K562 (cell line): Measurements from ENCODE around the gene COL25A1. TPM values are rescaled to one million over a fixed set of nuclear protein-coding genes. Genes with fewer than 3 reads are reported as not detected.

ENCODE experiments used
- ATAC-seq: fragments of 200-7000 bp; cut with Tn5 transposase; 3 replicates; pipeline ENCODE4 v1.9.1; 2020; ENCODE audit warnings: moderate library complexity
- BruUV-seq: library from RNA; stranded (reverse); fragments of 400-500 nt; replicated peaks from 2 replicates; lab custom pipeline; 2021; lab: Mats Ljungman, UMichigan
- CTCF ChIA-PET: fragments of 300-600 bp; formaldehyde crosslinking; extraction: SDS; loops from one replicate; lab custom pipeline; 2021; ENCODE audit warnings: low intra/inter-chr PET ratio; lab: Yijun Ruan, JAX
- POLR2A ChIA-PET: fragments of 300-600, 350-650 bp; sonication (Branson Sonifier 250); formaldehyde crosslinking; extraction: SDS; loops from one replicate; lab custom pipeline; 2021; ENCODE audit warnings: antibody characterized with exemption, inconsistent platforms; lab: Yijun Ruan, JAX
- DNase-seq, 4 experiments: peaks; one replicate each; pipeline versions ENCODE4 v3.0.0 to v3.0.0-alpha.2; 2011 to 2018; ENCODE audit warnings: low spot score in 3 of 4, mixed read lengths in 3 of 4; ENCODE audit errors: extremely low read depth in 1 of 4
- FAIRE-seq: peaks from 2 replicates; lab custom pipeline; 2011; peaks lifted over from hg19 to GRCh38; lab: Jason Lieb, UNC
- H2AFZ ChIP-seq: 2 replicates; pipeline ENCODE4 v1.6.0; 2011; ENCODE audit warnings: low read depth, low read length, control low read depth, inconsistent platforms
- H3K27ac ChIP-seq: fragments of 200-600 bp; 3 replicates; pipeline ENCODE4 v1.8.0; 2011; ENCODE audit warnings: low read depth, mild to moderate bottlenecking, control low read depth, inconsistent platforms, low read length, moderate library complexity, mixed read lengths; ENCODE audit errors: extremely low read depth
- H3K27me3 ChIP-seq, 2 experiments: fragments of 300-600 bp in 1 of 2; 2 replicates in 1 of 2; 3 replicates in 1 of 2; pipeline versions ENCODE4 v1.6.0 to v1.8.0; 2011; ENCODE audit warnings: inconsistent platforms in 2 of 2, low read length in 2 of 2, mild to moderate bottlenecking in 1 of 2, mixed read lengths in 1 of 2, moderate library complexity in 1 of 2; ENCODE audit not compliant: control insufficient read depth in 2 of 2, insufficient read depth in 2 of 2
- H3K36me3 ChIP-seq: fragments of 300-600 bp; 3 replicates; pipeline ENCODE4 v1.8.0; 2011; ENCODE audit warnings: mild to moderate bottlenecking, low read length, inconsistent platforms; ENCODE audit not compliant: control insufficient read depth, insufficient read depth
- H3K4me1 ChIP-seq, 2 experiments: fragments of 200-600 bp in 1 of 2; replicated peaks in 1 of 2; 2 replicates in 1 of 2; 3 replicates in 1 of 2; pipeline versions ENCODE4 v1.5.1 to v1.8.0; 2011; ENCODE audit warnings: inconsistent platforms in 2 of 2, low read length in 2 of 2, mild to moderate bottlenecking in 1 of 2, mixed read lengths in 1 of 2, moderate library complexity in 1 of 2; ENCODE audit not compliant: control insufficient read depth in 2 of 2, insufficient read depth in 2 of 2
- H3K4me2 ChIP-seq: 2 replicates; pipeline ENCODE4 v1.6.1; 2011; ENCODE audit warnings: low read length, control low read depth, inconsistent platforms, mixed read lengths; ENCODE audit not compliant: insufficient read depth
- H3K4me3 ChIP-seq: fragments of 200-600 bp; sonication (generic), shearing (Covaris generic); 2 replicates; pipeline ENCODE4 v1.5.1; 2016; ENCODE audit warnings: control low read depth, inconsistent platforms
- H3K79me2 ChIP-seq: fragments of 200-600 bp; 3 replicates; pipeline ENCODE4 v1.8.0; 2011; ENCODE audit warnings: low read length, inconsistent platforms; ENCODE audit not compliant: control insufficient read depth, insufficient read depth
- H3K9ac ChIP-seq, 2 experiments: 2 replicates each; pipeline versions ENCODE4 v1.6.0 to v1.6.1; 2011; ENCODE audit warnings: low read depth in 2 of 2, low read length in 2 of 2, control low read depth in 1 of 2, inconsistent platforms in 1 of 2, mild to moderate bottlenecking in 1 of 2, mixed read lengths in 1 of 2; ENCODE audit not compliant: insufficient read depth in 1 of 2
- H3K9me1 ChIP-seq: one replicate; pipeline ENCODE4 v1.6.0; 2011; ENCODE audit warnings: inconsistent platforms, mild to moderate bottlenecking, low read length, moderate library complexity; ENCODE audit not compliant: control insufficient read depth, insufficient read depth
- H3K9me3 ChIP-seq: replicated peaks from 2 replicates; pipeline ENCODE4 v1.5.1; 2011; ENCODE audit warnings: low read depth, low read length, inconsistent platforms; ENCODE audit not compliant: control insufficient read depth, insufficient read depth
- H4K20me1 ChIP-seq: replicated peaks from 2 replicates; pipeline ENCODE4 v1.6.1; 2011; ENCODE audit warnings: low read length, inconsistent platforms, mixed read lengths; ENCODE audit not compliant: control insufficient read depth, insufficient read depth
- ADNP ChIP-seq: fragments of 200-800 bp; sonication (Bioruptor generic); IDR thresholded peaks from 2 replicates; pipeline ENCODE4 v1.6.1; 2016; ENCODE audit warnings: missing genetic modification characterization, missing compliant biosample characterization
- DDX20 ChIP-seq: fragments of 450-650 bp; IDR thresholded peaks from 2 replicates; pipeline ENCODE4 v1.6.1; 2016; ENCODE audit warnings: missing genetic modification characterization, low read depth, mild to moderate bottlenecking, missing compliant biosample characterization, moderate library complexity
- KDM1A ChIP-seq, 2 experiments: fragments of 450-650 bp; IDR thresholded peaks; 2 replicates each; pipeline ENCODE4 v1.6.1; 2016; ENCODE audit warnings: mild to moderate bottlenecking in 2 of 2
- KLF16 ChIP-seq: IDR thresholded peaks from 2 replicates; pipeline ENCODE4 v1.6.1; 2016; ENCODE audit warnings: antibody characterized with exemption
- MYC ChIP-seq, 2 experiments: fragments of 250-450 bp in 1 of 2; sonication (Bioruptor Pico) in 1 of 2; IDR thresholded peaks; 2 replicates each; pipeline versions ENCODE4 v1.5.1 to v1.6.1; 2012 to 2021; ENCODE audit warnings: low read depth in 2 of 2, borderline replicate concordance in 1 of 2, improper control_type of control experiment in 1 of 2, low read length in 1 of 2, mild to moderate bottlenecking in 1 of 2, moderate library complexity in 1 of 2
- NBN ChIP-seq: fragments of 450-650 bp; IDR thresholded peaks from 2 replicates; pipeline ENCODE4 v1.6.1; 2016; ENCODE audit warnings: low read depth, mild to moderate bottlenecking
- NR2F6 ChIP-seq: fragments of 450-650 bp; formaldehyde crosslinking; IDR thresholded peaks from 2 replicates; pipeline ENCODE4 v1.4.0; 2020; ENCODE audit warnings: mild to moderate bottlenecking
- POU5F1 ChIP-seq: fragments of 150-350 bp; IDR thresholded peaks from 2 replicates; pipeline ENCODE4 v1.6.1; 2014; ENCODE audit warnings: borderline replicate concordance, low read length, low read depth, mild to moderate bottlenecking; ENCODE audit not compliant: partially characterized antibody
- RFX5 ChIP-seq: IDR thresholded peaks from 2 replicates; pipeline ENCODE4 v1.6.1; 2011; ENCODE audit warnings: low read depth, mild to moderate bottlenecking, improper control_type of control experiment, low read length
- SPI1 ChIP-seq: IDR thresholded peaks from 2 replicates; pipeline ENCODE4 v1.6.1; 2011; ENCODE audit warnings: low read depth, low read length, control low read depth, borderline replicate concordance
- TCFL5 ChIP-seq: fragments of 250-450 bp; sonication (Bioruptor Pico); conservative IDR thresholded peaks from 2 replicates; pipeline ENCODE4 v1.6.1; 2021; ENCODE audit warnings: mild to moderate bottlenecking, moderate library complexity, matching md5 sums
- ZNF165 ChIP-seq: fragments of 250-450 bp; sonication (Bioruptor Pico); IDR thresholded peaks from 2 replicates; pipeline ENCODE4 v1.4.0; 2020; ENCODE audit warnings: borderline replicate concordance
- ZNF197 ChIP-seq: fragments of 200-800 bp; sonication (Bioruptor generic); IDR thresholded peaks from 2 replicates; pipeline ENCODE4 v1.6.1; 2016; ENCODE audit warnings: low read depth, missing genetic modification characterization, missing compliant biosample characterization
- ZNF324 ChIP-seq: fragments of 250-450 bp; sonication (Bioruptor Pico); IDR thresholded peaks from 2 replicates; pipeline ENCODE4 v1.4.0; 2020; ENCODE audit warnings: mild to moderate bottlenecking
- ZNF551 ChIP-seq: fragments of 250-450 bp; sonication (Bioruptor Pico); IDR thresholded peaks from 2 replicates; pipeline ENCODE4 v1.5.0; 2021; ENCODE audit warnings: mild to moderate bottlenecking, moderate library complexity
- ZNF57 ChIP-seq: fragments of 450-650 bp; formaldehyde crosslinking; IDR thresholded peaks from 2 replicates; pipeline ENCODE4 v1.4.0; 2020; ENCODE audit warnings: mild to moderate bottlenecking, moderate library complexity
- ZNF764 ChIP-seq: fragments of 250-450 bp; sonication (Bioruptor Pico); IDR thresholded peaks from 2 replicates; pipeline ENCODE4 v1.4.0; 2020; ENCODE audit warnings: low read depth, mild to moderate bottlenecking, moderate library complexity
- ZNF778 ChIP-seq: fragments of 450-650 bp; formaldehyde crosslinking; IDR thresholded peaks from 2 replicates; pipeline ENCODE4 v1.4.0; 2020; ENCODE audit warnings: mild to moderate bottlenecking, moderate library complexity
- WGBS: fragments of 100-300 bp; shearing (Covaris generic); methylation state at CpG from one replicate; pipeline ENCODE4 v1.1.6; 2016; ENCODE audit warnings: low coverage, mixed read lengths; ENCODE audit not compliant: insufficient coverage; ENCODE audit errors: missing lambda C conversion rate; 5-methylcytosine and 5-hydroxymethylcytosine counted together
- in situ Hi-C: fragments of 300-500 bp; cut with MboI; formaldehyde crosslinking; loops from 4 replicates; pipeline ENCODE4 v1.15.0; 2018; ENCODE audit warnings: inconsistent platforms, mixed read lengths
- intact Hi-C: fragments of 100-400 bp; cut with micrococcal nuclease; formaldehyde crosslinking; loops from 2 replicates; pipeline ENCODE4 v1.14.2; 2022
- polyA plus RNA-seq, 8 experiments: library from polyadenylated mRNA; depleted of rRNA in 4 of 8; stranded (reverse) in 5 of 8; unstranded in 3 of 8; fragments of >200 nt; fragmentation: Nextera tagmentation in 2 of 8; fragmentation: Illumina TruSeq in 1 of 8; extraction: Ambion mirVana in 2 of 8; extraction: Trizol in 1 of 8; gene quantifications; 2 replicates each; pipeline versions ENCODE4 v1.2.1 to v1.2.3, GENCODE V29; 2011 to 2014; ENCODE audit warnings: inconsistent platforms in 1 of 8, missing spikeins in 1 of 8
- total RNA-seq, 7 experiments: library from RNA; depleted of rRNA in 6 of 7; stranded (reverse); fragments of >200 nt in 6 of 7; fragmentation: Illumina TruSeq in 2 of 7; extraction: Trizol in 2 of 7; gene quantifications; 2 replicates each; pipeline versions ENCODE4 v1.2.1 to v1.2.3, GENCODE V29; 2011 to 2021; ENCODE audit warnings: low replicate concordance in 1 of 7
- TF ChIP-seq, protein P1 (sequence below): fragments of 450-650 bp; formaldehyde crosslinking; conservative IDR thresholded peaks from 2 replicates; pipeline ENCODE4 v1.4.0; 2022; ENCODE audit warnings: mild to moderate bottlenecking, missing genetic modification characterization

COL25A1 gene
- total and polyA plus RNA-seq, 9 of the 15 experiments (the other 6 are each of a cell fraction or from before 2014, with no cell fraction given), result 0.03 to 0.62 (median 0.27) TPM

DNA sequence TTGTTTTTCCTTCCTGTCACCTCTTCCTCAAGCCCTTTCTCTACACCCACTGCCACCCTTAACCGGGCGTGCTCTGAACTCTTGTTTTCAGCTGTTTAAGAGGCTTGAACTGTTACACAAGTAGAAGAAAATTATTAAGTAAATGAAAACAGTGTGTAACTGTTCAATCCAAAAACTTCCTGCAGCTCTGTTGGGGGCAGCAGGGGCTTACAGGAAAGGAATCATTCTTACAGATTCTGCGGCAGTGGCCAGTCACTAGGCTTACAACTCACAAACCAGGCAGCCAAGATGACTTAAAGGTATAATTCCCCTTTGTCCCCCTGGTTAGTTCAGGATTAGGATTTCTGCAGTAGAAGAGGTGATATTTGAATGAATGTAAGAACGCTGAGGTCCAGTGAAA is 469.4 kb downstream of the COL25A1 start:
- no peaks in the 10 kb centered on the region; a peak in 1 of 5 replicates for H3K4me1 ChIP-seq
- intact Hi-C loops, result loop anchor here (10.0 kb wide), 2 partner anchors 192 to 302 kb away; no protein-coding TSS in a partner anchor
- FAIRE-seq, result no peak

More for the DNA sequence above, 469.4 kb downstream of the COL25A1 start:
- Histone ChIP-seq H3K9ac (no peak overlapping the region), H3K36me3 (no peaks in the 10 kb centered on the region), H2AFZ (no peak overlapping the region), H3K4me2 (no peak overlapping the region), H3K27ac (no peak overlapping the region), H3K4me3 (no peak overlapping the region), H3K9me3 (no peaks in the 10 kb centered on the region), H3K27me3 (peaks cover 3 to 4% of the 10 kb centered on the region in 2 experiments; a peak in 3 of 5 replicates), H3K79me2 (no peaks in the 10 kb centered on the region), H3K9me1 (no peaks in the 10 kb centered on the region), H4K20me1 (no peaks in the 10 kb centered on the region)
- POLR2A ChIA-PET, result no interaction called here
- no TSS peak for BruUV-seq
- CTCF ChIA-PET, result no interaction called here
- ATAC-seq, result no peak
- no peak for DNase-seq
- in situ Hi-C loops, result loop anchor here (25.0 kb wide), 1 partner anchor 479 kb away; the partner anchor contains the start of gene COL25A1
- TF ChIP-seq ZNF764 (no peak), ZNF778 (CRISPR knock-in tag) (no peak), ADNP (tag) (no peak), MYC (IDR thresholded peaks at IDR 0.05; ENCODE audit: low read depth, low read length) (no peak), MYC (CRISPR knock-in tag; IDR thresholded peaks at IDR 0.05; ENCODE audit: borderline replicate concordance, low read depth) (no peak), NBN (no peak), DDX20 (tag) (no peak), NR2F6 (CRISPR knock-in tag) (no peak), RFX5 (no peak), TCFL5 (CRISPR knock-in tag) (no peak), ZNF551 (no peak), ZNF57 (CRISPR knock-in tag) (no peak), SPI1 (no peak), KLF16 (no peak), ZNF165 (CRISPR knock-in tag) (no peak), KDM1A (IDR thresholded peaks at IDR 0.05) (no peak), POU5F1 (no peak), ZNF197 (CRISPR knock-in tag) (no peak), ZNF324 (no peak)
- TF ChIP-seq, protein P1, sequence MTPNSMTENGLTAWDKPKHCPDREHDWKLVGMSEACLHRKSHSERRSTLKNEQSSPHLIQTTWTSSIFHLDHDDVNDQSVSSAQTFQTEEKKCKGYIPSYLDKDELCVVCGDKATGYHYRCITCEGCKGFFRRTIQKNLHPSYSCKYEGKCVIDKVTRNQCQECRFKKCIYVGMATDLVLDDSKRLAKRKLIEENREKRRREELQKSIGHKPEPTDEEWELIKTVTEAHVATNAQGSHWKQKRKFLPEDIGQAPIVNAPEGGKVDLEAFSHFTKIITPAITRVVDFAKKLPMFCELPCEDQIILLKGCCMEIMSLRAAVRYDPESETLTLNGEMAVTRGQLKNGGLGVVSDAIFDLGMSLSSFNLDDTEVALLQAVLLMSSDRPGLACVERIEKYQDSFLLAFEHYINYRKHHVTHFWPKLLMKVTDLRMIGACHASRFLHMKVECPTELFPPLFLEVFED (CRISPR knock-in tag), result no peak
- 24% methylated on average over 4 of the region's 4 CpGs for WGBS
